HEK293 (cell line): Measurements from ENCODE around the gene RNF224.

Experiments
- BCL11A ChIP-seq: fragments of 450-650 bp; formaldehyde crosslinking; IDR thresholded peaks from 2 replicates; pipeline ENCODE4 v1.5.1; 2016; ENCODE audit warnings: low read depth, missing biosample characterization, missing genetic modification characterization
- GLIS1 ChIP-seq: fragments of 450-650 bp; formaldehyde crosslinking; IDR thresholded peaks from 2 replicates; pipeline ENCODE4 v1.5.1; 2016; ENCODE audit warnings: missing biosample characterization, missing genetic modification characterization
- IKZF3 ChIP-seq: fragments of 450-650 bp; IDR thresholded peaks from 2 replicates; pipeline ENCODE4 v1.5.0; 2018; ENCODE audit warnings: missing biosample characterization, mild to moderate bottlenecking, missing genetic modification characterization, moderate library complexity
- KLF8 ChIP-seq: fragments of 450-650 bp; formaldehyde crosslinking; IDR thresholded peaks from 2 replicates; pipeline ENCODE4 v1.5.1; 2016; ENCODE audit warnings: missing biosample characterization, missing genetic modification characterization
- MYNN ChIP-seq: fragments of 450-650 bp; formaldehyde crosslinking; IDR thresholded peaks from 2 replicates; pipeline ENCODE4 v1.5.1; 2016; ENCODE audit warnings: missing biosample characterization, missing genetic modification characterization, borderline replicate concordance
- PRDM1 ChIP-seq: fragments of 450-650 bp; formaldehyde crosslinking; IDR thresholded peaks from 2 replicates; pipeline ENCODE4; 2016; ENCODE audit warnings: missing biosample characterization, missing genetic modification characterization
- RBAK ChIP-seq: fragments of 450-650 bp; formaldehyde crosslinking; IDR thresholded peaks from 2 replicates; pipeline ENCODE4 v1.5.1; 2016; ENCODE audit warnings: missing biosample characterization, missing genetic modification characterization
- WT1 ChIP-seq: fragments of 450-650 bp; formaldehyde crosslinking; IDR thresholded peaks from 2 replicates; pipeline ENCODE4 v1.5.1; 2016; ENCODE audit warnings: missing biosample characterization, missing genetic modification characterization
- ZBTB20 ChIP-seq: fragments of 450-650 bp; formaldehyde crosslinking; IDR thresholded peaks from 2 replicates; pipeline ENCODE4 v1.5.1; 2016; ENCODE audit warnings: missing biosample characterization, missing genetic modification characterization
- ZBTB48 ChIP-seq: fragments of 450-650 bp; formaldehyde crosslinking; IDR thresholded peaks from 2 replicates; pipeline ENCODE4 v1.5.1; 2016; ENCODE audit warnings: missing biosample characterization, missing genetic modification characterization
- ZBTB8A ChIP-seq: fragments of 450-650 bp; formaldehyde crosslinking; IDR thresholded peaks from 2 replicates; pipeline ENCODE4 v1.5.1; 2016; ENCODE audit warnings: missing biosample characterization, missing genetic modification characterization
- ZEB2 ChIP-seq: fragments of 450-650 bp; formaldehyde crosslinking; IDR thresholded peaks from 2 replicates; pipeline ENCODE4 v1.5.1; 2016; ENCODE audit warnings: missing biosample characterization, missing genetic modification characterization
- ZFP69B ChIP-seq: fragments of 450-650 bp; formaldehyde crosslinking; IDR thresholded peaks from 2 replicates; pipeline ENCODE4 v1.5.1; 2016; ENCODE audit warnings: missing biosample characterization, missing genetic modification characterization
- ZNF133 ChIP-seq: fragments of 450-650 bp; formaldehyde crosslinking; IDR thresholded peaks from 2 replicates; pipeline ENCODE4 v1.5.1; 2016; ENCODE audit warnings: missing biosample characterization, missing genetic modification characterization
- ZNF2 ChIP-seq: fragments of 450-650 bp; formaldehyde crosslinking; IDR thresholded peaks from 2 replicates; pipeline ENCODE4 v1.5.1; 2016; ENCODE audit warnings: missing biosample characterization, missing genetic modification characterization
- ZNF37A ChIP-seq: fragments of 450-650 bp; IDR thresholded peaks from 2 replicates; pipeline ENCODE4 v1.5.1; 2018; ENCODE audit warnings: missing biosample characterization, missing genetic modification characterization
- ZNF433 ChIP-seq: fragments of 450-650 bp; formaldehyde crosslinking; IDR thresholded peaks from 2 replicates; pipeline ENCODE4 v1.5.1; 2016; ENCODE audit warnings: missing biosample characterization, missing genetic modification characterization, low read depth
- ZNF610 ChIP-seq: fragments of 450-650 bp; formaldehyde crosslinking; IDR thresholded peaks from 2 replicates; pipeline ENCODE4 v1.5.1; 2016; ENCODE audit warnings: missing biosample characterization, missing genetic modification characterization, borderline replicate concordance
- ZNF791 ChIP-seq: fragments of 450-650 bp; formaldehyde crosslinking; IDR thresholded peaks from 2 replicates; pipeline ENCODE4 v1.5.1; 2016; ENCODE audit warnings: missing biosample characterization, missing genetic modification characterization
- TF ChIP-seq, protein P1 (sequence below): fragments of 450-650 bp; formaldehyde crosslinking; conservative IDR thresholded peaks from 2 replicates; pipeline ENCODE4 v1.5.1; 2016; ENCODE audit warnings: low read depth, missing biosample characterization, missing genetic modification characterization
- TF ChIP-seq, protein P2 (sequence below): fragments of 450-650 bp; formaldehyde crosslinking; IDR thresholded peaks from 2 replicates; pipeline ENCODE4 v1.5.1; 2016; ENCODE audit warnings: missing biosample characterization, missing genetic modification characterization
- TF ChIP-seq, protein P3 (sequence below): fragments of 450-650 bp; formaldehyde crosslinking; IDR thresholded peaks from 2 replicates; pipeline ENCODE4 v1.5.1; 2017; ENCODE audit warnings: missing biosample characterization, missing genetic modification characterization
- TF ChIP-seq, protein P4 (sequence below): fragments of 450-650 bp; formaldehyde crosslinking; IDR thresholded peaks from 2 replicates; pipeline ENCODE4 v1.5.1; 2016; ENCODE audit warnings: missing biosample characterization, missing genetic modification characterization
- TF ChIP-seq, protein P5 (sequence below): fragments of 450-650 bp; formaldehyde crosslinking; IDR thresholded peaks from 2 replicates; pipeline ENCODE4 v1.5.1; 2016; ENCODE audit warnings: missing biosample characterization, missing genetic modification characterization, low read depth
- TF ChIP-seq, protein P6 (sequence below): fragments of 450-650 bp; formaldehyde crosslinking; IDR thresholded peaks from 2 replicates; pipeline ENCODE4 v1.5.1; 2016; ENCODE audit warnings: missing biosample characterization, missing genetic modification characterization

RNF224 gene

DNA sequence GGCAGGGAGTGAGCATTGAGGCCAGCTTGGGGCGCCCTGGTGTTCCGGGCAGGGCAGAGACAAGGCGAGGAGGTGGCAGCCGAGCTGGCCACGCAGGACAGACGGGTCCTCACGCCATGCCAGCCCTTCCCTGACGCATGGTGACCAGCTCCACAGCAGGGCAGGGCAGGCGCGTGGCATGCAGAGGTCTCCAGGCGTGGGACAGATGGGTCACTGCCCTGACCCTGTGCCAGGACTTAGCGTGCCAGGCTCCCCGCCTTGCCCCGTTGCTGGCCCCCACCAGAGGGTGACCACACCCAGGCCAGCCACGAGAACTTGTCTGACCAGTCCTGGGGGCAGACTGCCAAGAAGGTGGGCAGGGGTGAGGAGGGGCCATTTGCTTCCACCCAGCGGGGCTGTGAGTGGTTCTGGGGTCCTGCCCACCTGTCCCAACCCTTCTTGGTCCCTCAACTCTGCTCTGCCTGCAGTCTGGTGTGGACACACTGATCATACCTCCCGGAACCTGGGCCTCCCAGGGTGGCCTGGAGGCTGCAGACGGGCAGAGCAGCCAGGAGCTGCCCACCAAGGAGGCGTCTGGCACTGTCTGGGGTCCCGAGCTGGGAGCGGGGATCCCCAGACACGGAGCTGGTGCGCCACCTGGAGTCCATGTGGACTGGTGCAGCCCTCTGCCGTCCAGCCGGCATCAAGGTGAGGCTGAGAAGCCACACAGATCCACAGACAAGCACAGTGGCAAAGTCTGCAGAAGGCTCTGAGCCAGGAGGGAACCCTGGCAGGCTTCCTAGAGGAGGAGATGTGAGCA, at the start of gene RNF224 (continued):
- TF ChIP-seq, protein P1, sequence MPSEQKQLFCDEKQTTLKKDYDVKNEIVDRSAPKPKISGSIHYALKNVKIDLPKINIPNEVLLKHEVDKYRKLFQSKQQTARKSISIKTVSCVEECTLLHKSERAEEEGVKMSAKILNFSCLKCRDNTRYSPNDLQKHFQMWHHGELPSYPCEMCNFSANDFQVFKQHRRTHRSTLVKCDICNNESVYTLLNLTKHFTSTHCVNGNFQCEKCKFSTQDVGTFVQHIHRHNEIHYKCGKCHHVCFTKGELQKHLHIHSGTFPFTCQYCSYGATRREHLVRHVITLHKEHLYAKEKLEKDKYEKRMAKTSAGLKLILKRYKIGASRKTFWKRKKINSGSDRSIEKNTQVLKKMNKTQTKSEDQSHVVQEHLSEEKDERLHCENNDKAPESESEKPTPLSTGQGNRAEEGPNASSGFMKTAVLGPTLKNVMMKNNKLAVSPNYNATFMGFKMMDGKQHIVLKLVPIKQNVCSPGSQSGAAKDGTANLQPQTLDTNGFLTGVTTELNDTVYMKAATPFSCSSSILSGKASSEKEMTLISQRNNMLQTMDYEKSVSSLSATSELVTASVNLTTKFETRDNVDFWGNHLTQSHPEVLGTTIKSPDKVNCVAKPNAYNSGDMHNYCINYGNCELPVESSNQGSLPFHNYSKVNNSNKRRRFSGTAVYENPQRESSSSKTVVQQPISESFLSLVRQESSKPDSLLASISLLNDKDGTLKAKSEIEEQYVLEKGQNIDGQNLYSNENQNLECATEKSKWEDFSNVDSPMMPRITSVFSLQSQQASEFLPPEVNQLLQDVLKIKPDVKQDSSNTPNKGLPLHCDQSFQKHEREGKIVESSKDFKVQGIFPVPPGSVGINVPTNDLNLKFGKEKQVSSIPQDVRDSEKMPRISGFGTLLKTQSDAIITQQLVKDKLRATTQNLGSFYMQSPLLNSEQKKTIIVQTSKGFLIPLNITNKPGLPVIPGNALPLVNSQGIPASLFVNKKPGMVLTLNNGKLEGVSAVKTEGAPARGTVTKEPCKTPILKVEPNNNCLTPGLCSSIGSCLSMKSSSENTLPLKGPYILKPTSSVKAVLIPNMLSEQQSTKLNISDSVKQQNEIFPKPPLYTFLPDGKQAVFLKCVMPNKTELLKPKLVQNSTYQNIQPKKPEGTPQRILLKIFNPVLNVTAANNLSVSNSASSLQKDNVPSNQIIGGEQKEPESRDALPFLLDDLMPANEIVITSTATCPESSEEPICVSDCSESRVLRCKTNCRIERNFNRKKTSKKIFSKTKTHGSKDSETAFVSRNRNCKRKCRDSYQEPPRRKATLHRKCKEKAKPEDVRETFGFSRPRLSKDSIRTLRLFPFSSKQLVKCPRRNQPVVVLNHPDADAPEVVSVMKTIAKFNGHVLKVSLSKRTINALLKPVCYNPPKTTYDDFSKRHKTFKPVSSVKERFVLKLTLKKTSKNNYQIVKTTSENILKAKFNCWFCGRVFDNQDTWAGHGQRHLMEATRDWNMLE (tag by site-specific recombination): no peak
- TF ChIP-seq PRDM1 (tag by site-specific recombination) (no peak), ZNF2 (tag by site-specific recombination) (peak; percentile 63; the same call in 1 of the 2 replicates), ZBTB8A (tag by site-specific recombination) (no peak), ZNF433 (tag by site-specific recombination) (no peak), MYNN (tag by site-specific recombination) (no peak), BCL11A (peak; percentile 52; the same call in 1 of the 2 replicates), ZEB2 (tag by site-specific recombination) (peak; percentile 54; the same call in 1 of the 2 replicates), ZNF133 (tag by site-specific recombination) (no peak), ZBTB48 (tag by site-specific recombination) (no peak), ZFP69B (tag by site-specific recombination) (peak; percentile 29; the same call in 1 of the 2 replicates), GLIS1 (tag by site-specific recombination) (peak; percentile 81), KLF8 (tag by site-specific recombination) (peak; percentile 51; the same call in 1 of the 2 replicates), ZNF791 (tag by site-specific recombination) (no peak), RBAK (tag by site-specific recombination) (no peak), ZNF610 (no peak), ZBTB20 (tag by site-specific recombination) (no peak), WT1 (tag by site-specific recombination) (0 out of 2 replicates have a peak, but pooled peaks have one; percentile 17), IKZF3 (tag by site-specific recombination) (no peak), ZNF37A (tag by site-specific recombination) (no peak)
- TF ChIP-seq, protein P2, sequence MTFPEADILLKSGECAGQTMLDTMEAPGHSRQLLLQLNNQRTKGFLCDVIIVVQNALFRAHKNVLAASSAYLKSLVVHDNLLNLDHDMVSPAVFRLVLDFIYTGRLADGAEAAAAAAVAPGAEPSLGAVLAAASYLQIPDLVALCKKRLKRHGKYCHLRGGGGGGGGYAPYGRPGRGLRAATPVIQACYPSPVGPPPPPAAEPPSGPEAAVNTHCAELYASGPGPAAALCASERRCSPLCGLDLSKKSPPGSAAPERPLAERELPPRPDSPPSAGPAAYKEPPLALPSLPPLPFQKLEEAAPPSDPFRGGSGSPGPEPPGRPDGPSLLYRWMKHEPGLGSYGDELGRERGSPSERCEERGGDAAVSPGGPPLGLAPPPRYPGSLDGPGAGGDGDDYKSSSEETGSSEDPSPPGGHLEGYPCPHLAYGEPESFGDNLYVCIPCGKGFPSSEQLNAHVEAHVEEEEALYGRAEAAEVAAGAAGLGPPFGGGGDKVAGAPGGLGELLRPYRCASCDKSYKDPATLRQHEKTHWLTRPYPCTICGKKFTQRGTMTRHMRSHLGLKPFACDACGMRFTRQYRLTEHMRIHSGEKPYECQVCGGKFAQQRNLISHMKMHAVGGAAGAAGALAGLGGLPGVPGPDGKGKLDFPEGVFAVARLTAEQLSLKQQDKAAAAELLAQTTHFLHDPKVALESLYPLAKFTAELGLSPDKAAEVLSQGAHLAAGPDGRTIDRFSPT (tag by site-specific recombination): peak; percentile 79
- TF ChIP-seq, protein P3, sequence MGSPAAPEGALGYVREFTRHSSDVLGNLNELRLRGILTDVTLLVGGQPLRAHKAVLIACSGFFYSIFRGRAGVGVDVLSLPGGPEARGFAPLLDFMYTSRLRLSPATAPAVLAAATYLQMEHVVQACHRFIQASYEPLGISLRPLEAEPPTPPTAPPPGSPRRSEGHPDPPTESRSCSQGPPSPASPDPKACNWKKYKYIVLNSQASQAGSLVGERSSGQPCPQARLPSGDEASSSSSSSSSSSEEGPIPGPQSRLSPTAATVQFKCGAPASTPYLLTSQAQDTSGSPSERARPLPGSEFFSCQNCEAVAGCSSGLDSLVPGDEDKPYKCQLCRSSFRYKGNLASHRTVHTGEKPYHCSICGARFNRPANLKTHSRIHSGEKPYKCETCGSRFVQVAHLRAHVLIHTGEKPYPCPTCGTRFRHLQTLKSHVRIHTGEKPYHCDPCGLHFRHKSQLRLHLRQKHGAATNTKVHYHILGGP (tag by site-specific recombination): no peak
- TF ChIP-seq, protein P4, sequence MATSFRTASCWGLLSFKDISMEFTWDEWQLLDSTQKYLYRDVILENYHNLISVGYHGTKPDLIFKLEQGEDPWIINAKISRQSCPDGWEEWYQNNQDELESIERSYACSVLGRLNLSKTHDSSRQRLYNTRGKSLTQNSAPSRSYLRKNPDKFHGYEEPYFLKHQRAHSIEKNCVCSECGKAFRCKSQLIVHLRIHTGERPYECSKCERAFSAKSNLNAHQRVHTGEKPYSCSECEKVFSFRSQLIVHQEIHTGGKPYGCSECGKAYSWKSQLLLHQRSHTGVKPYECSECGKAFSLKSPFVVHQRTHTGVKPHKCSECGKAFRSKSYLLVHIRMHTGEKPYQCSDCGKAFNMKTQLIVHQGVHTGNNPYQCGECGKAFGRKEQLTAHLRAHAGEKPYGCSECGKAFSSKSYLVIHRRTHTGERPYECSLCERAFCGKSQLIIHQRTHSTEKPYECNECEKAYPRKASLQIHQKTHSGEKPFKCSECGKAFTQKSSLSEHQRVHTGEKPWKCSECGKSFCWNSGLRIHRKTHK (tag by site-specific recombination): no peak
- TF ChIP-seq, protein P5, sequence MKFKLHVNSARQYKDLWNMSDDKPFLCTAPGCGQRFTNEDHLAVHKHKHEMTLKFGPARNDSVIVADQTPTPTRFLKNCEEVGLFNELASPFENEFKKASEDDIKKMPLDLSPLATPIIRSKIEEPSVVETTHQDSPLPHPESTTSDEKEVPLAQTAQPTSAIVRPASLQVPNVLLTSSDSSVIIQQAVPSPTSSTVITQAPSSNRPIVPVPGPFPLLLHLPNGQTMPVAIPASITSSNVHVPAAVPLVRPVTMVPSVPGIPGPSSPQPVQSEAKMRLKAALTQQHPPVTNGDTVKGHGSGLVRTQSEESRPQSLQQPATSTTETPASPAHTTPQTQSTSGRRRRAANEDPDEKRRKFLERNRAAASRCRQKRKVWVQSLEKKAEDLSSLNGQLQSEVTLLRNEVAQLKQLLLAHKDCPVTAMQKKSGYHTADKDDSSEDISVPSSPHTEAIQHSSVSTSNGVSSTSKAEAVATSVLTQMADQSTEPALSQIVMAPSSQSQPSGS (tag by site-specific recombination): no peak
- TF ChIP-seq, protein P6, sequence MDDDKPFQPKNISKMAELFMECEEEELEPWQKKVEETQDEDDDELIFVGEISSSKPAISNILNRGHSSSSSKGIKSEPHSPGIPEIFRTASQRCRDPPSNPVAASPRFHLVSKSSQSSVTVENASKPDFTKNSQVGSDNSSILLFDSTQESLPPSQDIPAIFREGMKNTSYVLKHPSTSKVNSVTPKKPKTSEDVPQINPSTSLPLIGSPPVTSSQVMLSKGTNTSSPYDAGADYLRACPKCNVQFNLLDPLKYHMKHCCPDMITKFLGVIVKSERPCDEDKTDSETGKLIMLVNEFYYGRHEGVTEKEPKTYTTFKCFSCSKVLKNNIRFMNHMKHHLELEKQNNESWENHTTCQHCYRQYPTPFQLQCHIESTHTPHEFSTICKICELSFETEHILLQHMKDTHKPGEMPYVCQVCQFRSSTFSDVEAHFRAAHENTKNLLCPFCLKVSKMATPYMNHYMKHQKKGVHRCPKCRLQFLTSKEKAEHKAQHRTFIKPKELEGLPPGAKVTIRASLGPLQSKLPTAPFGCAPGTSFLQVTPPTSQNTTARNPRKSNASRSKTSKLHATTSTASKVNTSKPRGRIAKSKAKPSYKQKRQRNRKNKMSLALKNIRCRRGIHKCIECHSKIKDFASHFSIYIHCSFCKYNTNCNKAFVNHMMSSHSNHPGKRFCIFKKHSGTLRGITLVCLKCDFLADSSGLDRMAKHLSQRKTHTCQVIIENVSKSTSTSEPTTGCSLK (tag by site-specific recombination): no peak
